Measurements from ENCODE around the gene IL3.

Gene IL3

GRCh38 chr5:132095077-132095410 lies 34.6 kb downstream of the IL3 start:
- no peak overlapping the region for H3K4me3 ChIP-seq (ENCODE audit: low read length)
- no peak for DNase-seq (ENCODE audit: low read depth)
- TF ChIP-seq CTCF (conservative IDR thresholded peaks at IDR 0.05; ENCODE audit: low read depth, low read length) = no peak

DNA sequence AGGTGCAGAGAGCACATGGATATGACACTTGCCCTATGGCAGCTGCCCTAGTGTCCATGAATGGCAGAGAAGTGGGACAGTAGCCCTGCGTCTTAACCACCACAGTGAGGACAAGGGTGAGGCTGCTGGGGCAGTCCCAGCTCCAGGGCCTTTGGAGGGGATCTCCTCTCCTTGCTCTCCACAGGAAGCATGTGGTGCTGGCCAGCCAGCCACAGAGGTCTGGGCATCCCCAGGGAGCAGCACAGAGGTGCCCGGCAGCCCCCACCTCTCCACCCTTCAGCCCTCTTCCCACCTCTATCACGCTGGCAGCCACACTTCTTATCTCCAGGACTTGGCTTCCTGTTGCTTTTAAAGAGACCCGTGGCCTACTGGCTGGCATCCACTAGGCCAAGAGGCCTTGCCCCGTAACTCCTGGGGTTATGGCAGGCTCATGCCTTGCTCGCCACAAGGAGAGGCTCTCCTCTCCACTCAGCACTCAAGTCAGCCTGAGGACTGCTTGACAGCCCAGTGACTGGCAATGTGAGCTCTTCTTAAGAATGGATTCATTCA lies 35.0 kb downstream of the IL3 start:
- H3K4me3 ChIP-seq (ENCODE audit: low read length) = no peak overlapping the region
- no peak for TF ChIP-seq CTCF (conservative IDR thresholded peaks at IDR 0.05; ENCODE audit: low read depth, low read length)
- DNase-seq (ENCODE audit: low read depth) = no peak

GRCh38 chr5:132096904-132097303 lies 36.4 kb downstream of the IL3 start:
- no peak overlapping the region for H3K4me3 ChIP-seq (ENCODE audit: low read length)
- TF ChIP-seq CTCF (conservative IDR thresholded peaks at IDR 0.05; ENCODE audit: low read depth, low read length) = no peak
- DNase-seq (ENCODE audit: low read depth) = no peak

DNA sequence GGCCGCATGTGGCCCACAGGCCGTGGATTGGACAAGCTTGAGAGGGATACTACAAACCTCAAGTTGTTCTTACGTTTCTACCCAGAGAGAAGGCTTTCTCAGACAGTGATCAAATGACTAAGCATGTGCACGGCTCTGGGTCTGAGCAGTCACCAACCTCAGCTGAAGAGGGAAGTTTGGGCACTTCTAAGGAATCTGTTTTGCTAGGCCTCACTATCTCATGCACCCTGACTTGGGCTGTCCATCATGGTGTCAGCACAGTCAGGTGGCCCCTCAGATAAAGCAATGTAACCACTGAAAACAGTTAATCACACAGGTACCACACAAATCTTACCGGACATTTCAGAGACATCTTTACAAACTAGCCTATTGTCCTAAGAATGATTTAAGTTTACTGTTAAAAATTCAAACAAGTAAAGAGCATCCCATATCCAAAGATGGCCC lies 37.7 kb downstream of the IL3 start:
- TF ChIP-seq CTCF (conservative IDR thresholded peaks at IDR 0.05; ENCODE audit: low read depth, low read length) = no peak
- no peak overlapping the region for H3K4me3 ChIP-seq (ENCODE audit: low read length)
- no peak for DNase-seq (ENCODE audit: low read depth)

- H3K4me3 ChIP-seq (ENCODE audit: low read length) = no peak overlapping the region
- DNase-seq (ENCODE audit: low read depth) = no peak
- TF ChIP-seq CTCF (conservative IDR thresholded peaks at IDR 0.05; ENCODE audit: low read depth, low read length) = no peak
Measured at GRCh38 chr5:132098621-132099020, 38.2 kb downstream of the IL3 start.

DNA sequence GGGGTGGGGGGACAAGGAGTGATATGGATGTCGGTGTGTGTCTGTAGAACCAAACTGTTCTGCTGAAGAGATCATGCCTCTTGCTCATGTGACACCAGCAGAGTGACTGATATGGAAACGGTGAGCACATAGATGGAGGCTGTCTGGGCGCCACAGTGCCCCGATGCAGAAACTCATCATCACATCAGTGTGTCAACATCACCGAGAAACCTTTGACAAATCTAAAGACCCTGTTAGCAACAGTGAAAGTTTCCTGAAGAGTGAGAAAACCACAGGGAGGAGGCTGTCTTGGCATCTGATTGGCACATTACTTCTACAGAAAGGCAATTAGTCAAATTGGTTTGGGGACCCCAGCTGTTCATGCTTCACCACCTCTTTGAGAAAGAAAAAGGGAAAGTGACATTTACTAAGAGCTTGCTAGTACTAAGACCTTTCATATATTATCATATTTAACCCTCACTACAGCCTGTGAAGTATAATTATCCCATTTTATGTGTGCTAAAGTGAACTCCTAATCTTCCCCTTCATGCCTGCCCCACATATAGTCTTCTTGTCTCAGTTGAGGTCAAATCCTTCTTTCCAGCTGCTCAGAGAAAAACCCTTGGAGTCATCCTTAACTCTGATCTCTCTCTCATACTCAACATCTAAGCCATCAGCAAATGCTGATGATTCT lies 38.8 kb downstream of the IL3 start:
- H3K4me3 ChIP-seq (ENCODE audit: low read length) = no peak overlapping the region
- TF ChIP-seq CTCF (conservative IDR thresholded peaks at IDR 0.05; ENCODE audit: low read depth, low read length) = no peak
- DNase-seq (ENCODE audit: low read depth) = no peak

GRCh38 chr5:132099905-132100304 lies 39.5 kb downstream of the IL3 start:
- no peak overlapping the region for H3K4me3 ChIP-seq (ENCODE audit: low read length)
- DNase-seq (ENCODE audit: low read depth) = no peak
- no peak for TF ChIP-seq CTCF (conservative IDR thresholded peaks at IDR 0.05; ENCODE audit: low read depth, low read length)
